Smooth muscle cell (in vitro differentiated cells): ENCODE data around the gene DDX3Y. TPM values are rescaled to one million over a fixed set of nuclear protein-coding genes. Genes with fewer than 3 reads are reported as not detected.

Experiments used
- DNase-seq: peaks from one replicate; lab custom pipeline; 2025; ENCODE audit not compliant: unreplicated experiment; lab: John Stamatoyannopoulos, UW
- H2AFZ ChIP-seq: fragments of 200-600 bp; sonication (generic); 2 replicates; pipeline ENCODE4 v1.6.0; 2016; ENCODE audit warnings: antibody characterized with exemption, low read depth, mild to moderate bottlenecking
- H3F3A ChIP-seq: fragments of 200-600 bp; sonication (generic); 2 replicates; pipeline ENCODE4 v1.6.0; 2017; ENCODE audit warnings: antibody characterized with exemption, low read depth
- H3K27ac ChIP-seq: fragments of 200-600 bp; sonication (generic); 2 replicates; pipeline ENCODE4 v1.5.1; 2016; ENCODE audit warnings: low read depth, mild to moderate bottlenecking
- H3K27me3 ChIP-seq: fragments of 200-600 bp; sonication (generic); 2 replicates; pipeline ENCODE4 v1.6.1; 2016; ENCODE audit warnings: low read depth, mild to moderate bottlenecking
- H3K36me3 ChIP-seq: fragments of 200-600 bp; sonication (generic); 2 replicates; pipeline ENCODE4 v1.5.1; 2016; ENCODE audit warnings: low read depth
- H3K4me1 ChIP-seq: fragments of 200-600 bp; sonication (generic); 2 replicates; pipeline ENCODE4 v1.5.1; 2016; ENCODE audit warnings: low read depth
- H3K4me2 ChIP-seq: fragments of 200-600 bp; sonication (generic); 2 replicates; pipeline ENCODE4 v1.6.0; 2016; ENCODE audit warnings: mild to moderate bottlenecking
- H3K4me3 ChIP-seq: fragments of 200-600 bp; sonication (generic); 2 replicates; pipeline ENCODE4 v1.5.1; 2016; ENCODE audit warnings: mild to moderate bottlenecking
- H3K79me2 ChIP-seq: fragments of 200-600 bp; sonication (generic); 2 replicates; pipeline ENCODE4 v1.6.0; 2016; ENCODE audit warnings: low read depth, mild to moderate bottlenecking
- H3K9ac ChIP-seq: fragments of 200-600 bp; sonication (generic); 2 replicates; pipeline ENCODE4 v1.6.0; 2016; ENCODE audit warnings: low read depth
- H3K9me3 ChIP-seq: fragments of 200-600 bp; sonication (generic); replicated peaks from 2 replicates; pipeline ENCODE4 v1.5.1; 2016; ENCODE audit warnings: low read depth
- H4K20me1 ChIP-seq: fragments of 200-600 bp; sonication (generic); 2 replicates; pipeline ENCODE4 v1.6.0; 2016; ENCODE audit warnings: low read depth
- WGBS: methylation state at CpG from one replicate; pipeline ENCODE4 v1.1.7; 2016; ENCODE audit warnings: low lambda C conversion rate; 5-methylcytosine and 5-hydroxymethylcytosine counted together
- polyA plus RNA-seq: library from polyadenylated mRNA; unstranded; fragments of >200 nt; fragmentation: Nextera tagmentation; extraction: Ambion mirVana; gene quantifications from 2 replicates; pipeline ENCODE4 v1.2.1, GENCODE V29; 2016
- total RNA-seq: library from RNA; depleted of rRNA; stranded (reverse); fragments of >200 nt; gene quantifications from 2 replicates; pipeline ENCODE4 v1.2.3, GENCODE V29; 2014
- TF ChIP-seq, protein P1 (sequence below): fragments of 200-600 bp; sonication (generic); IDR thresholded peaks from 2 replicates; pipeline ENCODE4 v1.5.1; 2017; ENCODE audit warnings: borderline replicate concordance, mild to moderate bottlenecking, antibody characterized with exemption; ENCODE audit not compliant: insufficient read depth, poor library complexity, severe bottlenecking

Gene DDX3Y
- total RNA-seq (not detected in 2 replicates), polyA plus RNA-seq (not detected in 2 replicates)

DNA sequence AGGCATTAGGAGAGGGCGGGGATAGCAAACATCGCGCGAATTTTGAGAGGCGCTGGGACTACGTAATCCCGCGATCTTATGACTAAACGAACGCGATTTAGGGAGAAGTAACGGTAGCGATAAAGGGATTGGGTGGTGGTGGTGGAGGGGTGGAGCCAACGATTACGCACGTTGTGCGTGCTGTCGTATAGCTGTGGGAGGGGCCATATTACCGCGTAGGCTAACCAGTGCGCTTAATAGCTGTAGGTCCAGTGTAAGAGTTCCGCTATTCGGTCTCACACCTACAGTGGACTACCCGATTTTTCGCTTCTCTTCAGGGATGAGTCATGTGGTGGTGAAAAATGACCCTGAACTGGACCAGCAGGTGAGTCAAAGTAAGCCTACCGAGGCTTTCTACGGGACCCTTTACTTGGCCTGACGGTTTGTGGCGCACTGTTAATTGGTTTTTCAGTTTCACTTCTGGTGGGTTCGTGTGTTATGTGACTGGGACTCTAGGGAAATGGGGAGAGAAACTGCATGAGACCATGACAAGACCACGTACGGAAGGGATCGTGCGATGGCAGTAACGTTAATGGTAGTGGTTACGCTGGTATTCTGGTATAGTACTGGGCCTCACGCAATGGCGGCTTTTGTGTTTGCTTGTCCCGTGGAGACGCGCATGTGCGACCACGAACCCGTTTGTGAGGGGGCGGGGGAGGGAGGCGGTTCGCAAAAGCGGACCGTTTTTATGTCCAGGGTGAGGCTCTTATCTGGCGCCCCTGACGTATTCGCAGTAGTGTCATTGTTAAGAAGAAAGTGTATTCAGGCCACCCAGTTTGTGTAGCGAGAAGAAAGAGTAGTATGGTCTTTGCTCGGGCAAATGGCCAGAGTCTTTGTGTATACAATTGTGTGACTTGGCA is at the start of gene DDX3Y:
Gene DDX3Y (plus strand): TSS at position 251 of the 899 bp plus-strand sequence. CDS start 69 bp downstream, at position 320.
- no peak within 1 kb of the TSS for H3K4me2 ChIP-seq
- H4K20me1 ChIP-seq: no peaks in the 10 kb centered on the region
- H3K79me2 ChIP-seq: no peaks in the 10 kb centered on the region
- no peak within 1 kb of the TSS for H3K4me3 ChIP-seq
- no peak for DNase-seq
- no peaks in the 10 kb centered on the region for H3F3A ChIP-seq
- H3K27me3 ChIP-seq: no peaks in the 10 kb centered on the region
- no peaks in the 10 kb centered on the region for H3K36me3 ChIP-seq
- H3K4me1 ChIP-seq: no peaks in the 10 kb centered on the region
- WGBS: no CpG with 5 or more reads among the region's 54 CpGs
- no peaks in the 10 kb centered on the region for H3K9me3 ChIP-seq
- TF ChIP-seq, protein P1, sequence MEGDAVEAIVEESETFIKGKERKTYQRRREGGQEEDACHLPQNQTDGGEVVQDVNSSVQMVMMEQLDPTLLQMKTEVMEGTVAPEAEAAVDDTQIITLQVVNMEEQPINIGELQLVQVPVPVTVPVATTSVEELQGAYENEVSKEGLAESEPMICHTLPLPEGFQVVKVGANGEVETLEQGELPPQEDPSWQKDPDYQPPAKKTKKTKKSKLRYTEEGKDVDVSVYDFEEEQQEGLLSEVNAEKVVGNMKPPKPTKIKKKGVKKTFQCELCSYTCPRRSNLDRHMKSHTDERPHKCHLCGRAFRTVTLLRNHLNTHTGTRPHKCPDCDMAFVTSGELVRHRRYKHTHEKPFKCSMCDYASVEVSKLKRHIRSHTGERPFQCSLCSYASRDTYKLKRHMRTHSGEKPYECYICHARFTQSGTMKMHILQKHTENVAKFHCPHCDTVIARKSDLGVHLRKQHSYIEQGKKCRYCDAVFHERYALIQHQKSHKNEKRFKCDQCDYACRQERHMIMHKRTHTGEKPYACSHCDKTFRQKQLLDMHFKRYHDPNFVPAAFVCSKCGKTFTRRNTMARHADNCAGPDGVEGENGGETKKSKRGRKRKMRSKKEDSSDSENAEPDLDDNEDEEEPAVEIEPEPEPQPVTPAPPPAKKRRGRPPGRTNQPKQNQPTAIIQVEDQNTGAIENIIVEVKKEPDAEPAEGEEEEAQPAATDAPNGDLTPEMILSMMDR: no peak
- no peak within 1 kb of the TSS for H2AFZ ChIP-seq
- H3K27ac ChIP-seq: no peak within 1 kb of the TSS
- no peak within 1 kb of the TSS for H3K9ac ChIP-seq

DNA sequence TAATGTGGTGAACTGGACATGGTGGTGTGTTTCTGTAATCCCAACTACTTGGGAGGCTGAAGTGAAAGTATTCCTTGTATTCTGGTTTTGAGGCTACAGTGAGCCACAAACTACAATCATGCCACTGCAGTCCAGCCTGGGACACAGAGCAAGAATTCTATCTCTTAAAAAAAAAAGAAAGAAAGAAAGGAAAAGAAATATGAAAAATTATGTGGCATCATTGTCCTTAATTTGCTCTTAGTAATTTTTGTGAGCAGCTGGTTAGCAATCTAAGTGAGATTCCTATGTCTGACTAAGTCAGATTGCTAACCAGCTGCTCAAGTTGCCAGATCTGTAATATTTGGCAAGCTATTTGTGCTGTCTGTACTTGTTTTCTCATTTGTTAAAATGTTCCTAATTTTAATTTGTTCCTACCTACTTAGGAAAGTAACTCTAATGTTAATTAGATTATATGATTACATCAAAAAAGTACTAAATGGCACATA is 48.8 kb upstream of the DDX3Y start:
- no peak for DNase-seq

DNA sequence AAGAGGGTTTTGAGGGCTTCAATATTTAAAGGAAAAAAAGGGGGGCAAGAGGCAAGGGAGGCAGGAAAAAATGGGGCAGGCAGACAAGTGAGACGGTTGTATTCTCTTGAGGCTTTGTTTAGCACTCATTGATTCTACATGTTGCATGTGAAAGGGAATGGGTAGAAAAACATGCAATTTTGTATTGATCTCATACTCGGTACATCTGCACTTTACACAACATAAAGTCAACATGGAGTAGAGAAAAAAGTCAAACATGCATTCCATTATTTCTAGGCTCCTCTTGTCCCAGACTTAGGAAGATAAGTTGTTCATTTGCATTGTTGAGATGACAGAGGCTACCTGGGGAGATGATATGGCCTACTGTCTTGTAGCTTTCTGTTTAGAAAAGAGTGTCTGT is 36.7 kb upstream of the DDX3Y start:
- DNase-seq: no peak
- Histone ChIP-seq H2AFZ (no peak overlapping the region), H3K27ac (no peak overlapping the region), H3K9ac (no peak overlapping the region), H3K9me3 (no peaks in the 10 kb centered on the region), H4K20me1 (no peaks in the 10 kb centered on the region), H3K4me3 (no peak overlapping the region), H3K4me1 (no peaks in the 10 kb centered on the region), H3F3A (no peaks in the 10 kb centered on the region), H3K4me2 (no peak overlapping the region), H3K27me3 (no peaks in the 10 kb centered on the region), H3K79me2 (no peaks in the 10 kb centered on the region), H3K36me3 (no peaks in the 10 kb centered on the region)
- TF ChIP-seq, protein P1: no peak
- no CpG with 5 or more reads among the region's 2 CpGs for WGBS

More for the DNA sequence above, 48.8 kb upstream of the DDX3Y start:
- H4K20me1 ChIP-seq: no peaks in the 10 kb centered on the region
- no peaks in the 10 kb centered on the region for H3K36me3 ChIP-seq
- no peak overlapping the region for H3K9ac ChIP-seq
- no peak overlapping the region for H3K4me3 ChIP-seq
- no peaks in the 10 kb centered on the region for H3F3A ChIP-seq
- no peak overlapping the region for H2AFZ ChIP-seq
- no peaks in the 10 kb centered on the region for H3K79me2 ChIP-seq
- H3K9me3 ChIP-seq: no peaks in the 10 kb centered on the region
- TF ChIP-seq, protein P1: no peak
- H3K27ac ChIP-seq: no peak overlapping the region
- H3K4me1 ChIP-seq: no peaks in the 10 kb centered on the region
- H3K27me3 ChIP-seq: no peaks in the 10 kb centered on the region
- no peak overlapping the region for H3K4me2 ChIP-seq
